GM12878 (cell line): Measurements from ENCODE around the gene CCP110. TPM values are rescaled to one million over a fixed set of nuclear protein-coding genes. Genes with fewer than 3 reads are reported as not detected.

Experiments used
- BCL11A ChIP-seq: IDR thresholded peaks from 2 replicates; pipeline ENCODE4 v1.6.1; 2011; ENCODE audit warnings: low read depth, low read length
- CREB1 ChIP-seq: IDR thresholded peaks from 2 replicates; pipeline ENCODE4 v1.6.1; 2012; ENCODE audit warnings: low read depth, mild to moderate bottlenecking, inconsistent platforms
- CUX1 ChIP-seq: IDR thresholded peaks from 2 replicates; pipeline ENCODE4 v1.6.1; 2012; ENCODE audit warnings: improper control_type of control experiment, low read depth, low read length; ENCODE audit not compliant: insufficient replicate concordance
- EGR1 ChIP-seq, 2 experiments: IDR thresholded peaks; 1 replicate in 1 of 2; 2 replicates in 1 of 2; pipeline ENCODE4 v1.6.1; 2011 to 2012; ENCODE audit warnings: low read depth in 2 of 2, low read length in 2 of 2, borderline replicate concordance in 1 of 2, mild to moderate bottlenecking in 1 of 2, moderate library complexity in 1 of 2
- FOXM1 ChIP-seq: IDR thresholded peaks from 2 replicates; pipeline ENCODE4 v1.6.1; 2012; ENCODE audit warnings: low read depth, mild to moderate bottlenecking, inconsistent platforms, low read length, moderate library complexity
- NR2C2 ChIP-seq: IDR thresholded peaks from 2 replicates; pipeline ENCODE4 v1.6.1; 2011; ENCODE audit warnings: borderline replicate concordance, low read depth; ENCODE audit not compliant: control insufficient read depth, insufficient read length
- POLR2A ChIP-seq: IDR thresholded peaks from 2 replicates; pipeline ENCODE4 v1.6.1; 2011; ENCODE audit warnings: low read depth, mild to moderate bottlenecking, low read length
- SRF ChIP-seq, 2 experiments: IDR thresholded peaks; 2 replicates each; pipeline ENCODE4 v1.6.1; 2011; ENCODE audit warnings: low read depth in 2 of 2, low read length in 2 of 2, mild to moderate bottlenecking in 1 of 2, moderate library complexity in 1 of 2
- ZNF592 ChIP-seq: fragments of 450-650 bp; IDR thresholded peaks from 2 replicates; pipeline ENCODE4 v1.6.1; 2017; ENCODE audit warnings: mild to moderate bottlenecking, moderate library complexity
- ZZZ3 ChIP-seq: IDR thresholded peaks from 2 replicates; pipeline ENCODE4 v1.6.1; 2011; ENCODE audit warnings: low read depth; ENCODE audit not compliant: control insufficient read depth, insufficient read length
- polyA plus RNA-seq, 11 experiments: library from polyadenylated mRNA; depleted of rRNA in 4 of 11; unstranded in 6 of 11; stranded (reverse) in 5 of 11; fragments of >200 nt; fragmentation: Nextera tagmentation in 4 of 11; fragmentation: Illumina TruSeq in 1 of 11; extraction: Ambion mirVana in 4 of 11; extraction: Trizol in 1 of 11; gene quantifications; 1 replicate in 1 of 11; 2 replicates in 10 of 11; pipeline versions ENCODE4 v1.2.1 to v1.2.3, GENCODE V29; 2011 to 2016; ENCODE audit warnings: inconsistent platforms in 2 of 11, missing spikeins in 2 of 11, low read depth in 1 of 11
- total RNA-seq, 4 experiments: library from RNA; depleted of rRNA in 3 of 4; stranded (reverse); fragments of >200 nt in 3 of 4; fragmentation: Illumina TruSeq in 1 of 4; extraction: Trizol in 1 of 4; gene quantifications; 2 replicates each; pipeline versions ENCODE4 v1.2.1 to v1.2.3, GENCODE V29; 2013 to 2021
- TF ChIP-seq, protein P1 (sequence below): fragments of 450-650 bp; IDR thresholded peaks from 2 replicates; pipeline ENCODE4 v1.6.1; 2018; ENCODE audit warnings: mild to moderate bottlenecking, low read depth, moderate library complexity; ENCODE audit not compliant: partially characterized antibody
- TF ChIP-seq, protein P2 (sequence below): fragments of 450-650 bp; IDR thresholded peaks from 2 replicates; pipeline ENCODE4 v1.6.1; 2017; ENCODE audit warnings: mild to moderate bottlenecking, moderate library complexity

The CCP110 gene
- total and polyA plus RNA-seq, 10 of the 15 experiments (the other 5 are each of a cell fraction or from before 2014, with no cell fraction given) = 6.4 to 38.1 (median 26.7) TPM

GRCh38 chr16:19523559-19524355, at the start of gene CCP110 (continued):
- TF ChIP-seq, protein P1, sequence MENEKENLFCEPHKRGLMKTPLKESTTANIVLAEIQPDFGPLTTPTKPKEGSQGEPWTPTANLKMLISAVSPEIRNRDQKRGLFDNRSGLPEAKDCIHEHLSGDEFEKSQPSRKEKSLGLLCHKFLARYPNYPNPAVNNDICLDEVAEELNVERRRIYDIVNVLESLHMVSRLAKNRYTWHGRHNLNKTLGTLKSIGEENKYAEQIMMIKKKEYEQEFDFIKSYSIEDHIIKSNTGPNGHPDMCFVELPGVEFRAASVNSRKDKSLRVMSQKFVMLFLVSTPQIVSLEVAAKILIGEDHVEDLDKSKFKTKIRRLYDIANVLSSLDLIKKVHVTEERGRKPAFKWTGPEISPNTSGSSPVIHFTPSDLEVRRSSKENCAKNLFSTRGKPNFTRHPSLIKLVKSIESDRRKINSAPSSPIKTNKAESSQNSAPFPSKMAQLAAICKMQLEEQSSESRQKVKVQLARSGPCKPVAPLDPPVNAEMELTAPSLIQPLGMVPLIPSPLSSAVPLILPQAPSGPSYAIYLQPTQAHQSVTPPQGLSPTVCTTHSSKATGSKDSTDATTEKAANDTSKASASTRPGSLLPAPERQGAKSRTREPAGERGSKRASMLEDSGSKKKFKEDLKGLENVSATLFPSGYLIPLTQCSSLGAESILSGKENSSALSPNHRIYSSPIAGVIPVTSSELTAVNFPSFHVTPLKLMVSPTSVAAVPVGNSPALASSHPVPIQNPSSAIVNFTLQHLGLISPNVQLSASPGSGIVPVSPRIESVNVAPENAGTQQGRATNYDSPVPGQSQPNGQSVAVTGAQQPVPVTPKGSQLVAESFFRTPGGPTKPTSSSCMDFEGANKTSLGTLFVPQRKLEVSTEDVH = peak; percentile 44
- no peak for TF ChIP-seq BCL11A
- TF ChIP-seq NR2C2 = no peak
- no peak for TF ChIP-seq CUX1
- peak in 1 of 2 experiments; percentile 53; a peak in 1 of 3 replicates for TF ChIP-seq EGR1 (IDR thresholded peaks at IDR 0.05; ENCODE audit: borderline replicate concordance in 1 of 2, low read depth in 2 of 2, low read length in 2 of 2)
- no peak for TF ChIP-seq ZZZ3
- TF ChIP-seq SRF (IDR thresholded peaks at IDR 0.05; ENCODE audit: low read depth in 2 of 2, low read length in 2 of 2) = no peak
- peak; percentile 99 for TF ChIP-seq CREB1
- TF ChIP-seq POLR2A = peak; percentile 87
- TF ChIP-seq FOXM1 = no peak
- no peak for TF ChIP-seq ZNF592
- TF ChIP-seq, protein P2, sequence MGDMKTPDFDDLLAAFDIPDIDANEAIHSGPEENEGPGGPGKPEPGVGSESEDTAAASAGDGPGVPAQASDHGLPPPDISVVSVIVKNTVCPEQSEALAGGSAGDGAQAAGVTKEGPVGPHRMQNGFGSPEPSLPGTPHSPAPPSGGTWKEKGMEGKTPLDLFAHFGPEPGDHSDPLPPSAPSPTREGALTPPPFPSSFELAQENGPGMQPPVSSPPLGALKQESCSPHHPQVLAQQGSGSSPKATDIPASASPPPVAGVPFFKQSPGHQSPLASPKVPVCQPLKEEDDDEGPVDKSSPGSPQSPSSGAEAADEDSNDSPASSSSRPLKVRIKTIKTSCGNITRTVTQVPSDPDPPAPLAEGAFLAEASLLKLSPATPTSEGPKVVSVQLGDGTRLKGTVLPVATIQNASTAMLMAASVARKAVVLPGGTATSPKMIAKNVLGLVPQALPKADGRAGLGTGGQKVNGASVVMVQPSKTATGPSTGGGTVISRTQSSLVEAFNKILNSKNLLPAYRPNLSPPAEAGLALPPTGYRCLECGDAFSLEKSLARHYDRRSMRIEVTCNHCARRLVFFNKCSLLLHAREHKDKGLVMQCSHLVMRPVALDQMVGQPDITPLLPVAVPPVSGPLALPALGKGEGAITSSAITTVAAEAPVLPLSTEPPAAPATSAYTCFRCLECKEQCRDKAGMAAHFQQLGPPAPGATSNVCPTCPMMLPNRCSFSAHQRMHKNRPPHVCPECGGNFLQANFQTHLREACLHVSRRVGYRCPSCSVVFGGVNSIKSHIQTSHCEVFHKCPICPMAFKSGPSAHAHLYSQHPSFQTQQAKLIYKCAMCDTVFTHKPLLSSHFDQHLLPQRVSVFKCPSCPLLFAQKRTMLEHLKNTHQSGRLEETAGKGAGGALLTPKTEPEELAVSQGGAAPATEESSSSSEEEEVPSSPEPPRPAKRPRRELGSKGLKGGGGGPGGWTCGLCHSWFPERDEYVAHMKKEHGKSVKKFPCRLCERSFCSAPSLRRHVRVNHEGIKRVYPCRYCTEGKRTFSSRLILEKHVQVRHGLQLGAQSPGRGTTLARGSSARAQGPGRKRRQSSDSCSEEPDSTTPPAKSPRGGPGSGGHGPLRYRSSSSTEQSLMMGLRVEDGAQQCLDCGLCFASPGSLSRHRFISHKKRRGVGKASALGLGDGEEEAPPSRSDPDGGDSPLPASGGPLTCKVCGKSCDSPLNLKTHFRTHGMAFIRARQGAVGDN = no peak
